Aortic smooth muscle cell (primary cell): Measurements from ENCODE around the gene PFDN1. TPM values are rescaled to one million over a fixed set of nuclear protein-coding genes. Genes with fewer than 3 reads are reported as not detected.

ENCODE experiments used
- total RNA-seq: library from RNA; depleted of rRNA; stranded (reverse); fragments of >200 nt; gene quantifications from 2 replicates; pipeline ENCODE4 v1.2.3, GENCODE V29; 2014

PFDN1 gene, protein sequence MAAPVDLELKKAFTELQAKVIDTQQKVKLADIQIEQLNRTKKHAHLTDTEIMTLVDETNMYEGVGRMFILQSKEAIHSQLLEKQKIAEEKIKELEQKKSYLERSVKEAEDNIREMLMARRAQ
- total RNA-seq = 37.9 and 43.2 TPM in 2 replicates

DNA sequence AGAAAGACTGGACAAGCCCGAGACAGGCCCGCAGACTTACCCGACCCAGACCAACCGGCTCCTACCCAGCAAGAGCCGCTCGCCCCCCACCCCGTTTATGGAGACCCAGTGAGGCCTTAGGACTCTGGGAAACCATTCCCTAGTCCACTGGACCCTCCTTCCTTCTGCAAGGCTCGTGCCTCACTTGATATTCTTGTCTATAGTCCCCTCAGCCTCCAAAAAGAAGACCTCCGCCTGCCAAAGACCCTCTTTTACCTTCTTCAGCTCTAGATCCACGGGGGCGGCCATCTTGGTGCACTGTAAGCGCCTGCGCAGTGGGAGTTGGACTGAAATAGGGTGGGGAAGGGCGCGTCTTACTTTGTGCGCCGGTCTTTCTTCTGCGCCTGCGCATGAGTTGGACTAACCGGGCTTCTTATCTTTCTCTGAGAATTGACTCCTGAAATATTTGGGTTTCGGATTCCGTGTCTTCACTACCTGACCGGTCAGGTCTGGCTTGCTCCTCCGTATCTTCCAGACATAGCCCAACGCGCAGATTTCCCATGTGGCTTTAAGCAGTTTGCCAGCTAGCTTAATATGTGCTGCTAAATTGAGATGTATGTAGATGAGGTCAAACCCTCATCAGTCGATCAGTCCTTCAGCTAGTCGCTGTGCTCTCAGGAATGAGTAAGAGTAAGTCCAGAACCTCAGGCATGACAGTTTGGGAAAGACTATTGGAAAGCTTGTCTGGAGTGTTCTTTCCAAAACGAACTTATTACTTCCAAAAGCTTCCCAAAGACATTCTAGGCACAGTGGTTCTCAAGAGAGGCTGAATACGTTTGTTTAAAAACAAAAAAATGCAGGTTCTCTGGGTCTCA is at the start of gene PFDN1:
Gene PFDN1, minus strand, starts transcription at position 316 of the 854 bp plus-strand sequence. Its CDS starts 28 bp downstream, at position 288.

DNA sequence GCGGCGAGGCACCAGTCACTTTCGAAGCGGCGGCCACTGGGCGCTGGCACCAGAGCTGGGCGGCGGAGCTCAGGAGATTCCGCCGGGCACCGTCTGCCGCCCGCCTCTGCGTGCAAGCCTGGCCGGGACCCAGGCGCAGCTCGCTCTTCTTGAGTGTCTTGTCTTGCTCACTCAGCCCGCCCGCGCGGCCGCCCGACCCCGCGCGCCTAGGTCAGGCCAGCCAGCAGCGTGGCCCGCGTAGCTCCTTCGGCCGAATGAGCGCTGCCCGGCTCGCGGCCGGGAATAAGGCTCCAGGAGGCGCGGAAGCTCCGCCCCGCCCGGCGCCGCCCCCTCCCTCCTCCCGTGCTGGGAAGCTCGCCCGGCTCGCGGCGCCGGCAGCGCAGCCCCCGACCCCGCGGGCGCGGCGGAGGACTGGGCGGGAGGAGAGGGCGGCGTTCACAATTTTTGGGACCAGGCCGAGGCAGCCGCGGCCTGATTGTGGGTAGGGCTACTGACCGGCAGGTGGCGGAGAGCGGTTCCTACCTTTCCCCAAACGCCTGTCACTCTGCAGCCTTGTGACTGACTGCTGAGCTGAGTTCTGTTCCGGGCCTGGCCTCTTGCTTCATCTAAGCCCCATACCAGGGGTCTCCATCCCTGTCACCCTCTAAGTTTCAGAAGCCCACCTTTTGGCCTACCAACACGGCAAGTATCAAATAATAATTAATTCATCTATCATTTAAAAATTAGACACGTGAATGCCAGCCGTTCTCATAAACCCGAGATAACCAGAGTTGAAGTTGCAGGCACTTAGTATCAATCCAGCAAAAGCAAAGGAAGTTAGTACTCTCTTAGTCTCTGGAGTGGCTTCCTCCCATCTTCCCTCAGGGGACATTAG is 43.7 kb upstream of the PFDN1 start, which contains the start of gene HBEGF:
Gene HBEGF, minus strand, starts transcription at position 256 of the 874 bp plus-strand sequence. CDS start 275 bp downstream, outside the sequence.

Other genes starting within 250 kb of the PFDN1 start
- gene PURA, start 189.0 kb downstream of the PFDN1 start, total RNA-seq = 31.3 and 33.6 TPM in 2 replicates
- 16.9 and 19.3 TPM in 2 replicates for gene IGIP, start 177.2 kb downstream of the PFDN1 start, total RNA-seq
- gene CYSTM1, start 127.9 kb downstream of the PFDN1 start, total RNA-seq = 27.5 and 36.6 TPM in 2 replicates
- 4.8 and 5.8 TPM in 2 replicates for gene HBEGF, start 43.5 kb upstream of the PFDN1 start, total RNA-seq
- not detected in 2 replicates for gene SLC4A9, start 57.1 kb upstream of the PFDN1 start, total RNA-seq
- gene ANKHD1, start 98.7 kb upstream of the PFDN1 start, total RNA-seq = 67.5 and 70.9 TPM in 2 replicates
- gene EIF4EBP3, start 244.6 kb upstream of the PFDN1 start, total RNA-seq = 1.2 and 1.8 TPM in 2 replicates